Measurements from ENCODE around the gene SEMA6C.

DNA sequence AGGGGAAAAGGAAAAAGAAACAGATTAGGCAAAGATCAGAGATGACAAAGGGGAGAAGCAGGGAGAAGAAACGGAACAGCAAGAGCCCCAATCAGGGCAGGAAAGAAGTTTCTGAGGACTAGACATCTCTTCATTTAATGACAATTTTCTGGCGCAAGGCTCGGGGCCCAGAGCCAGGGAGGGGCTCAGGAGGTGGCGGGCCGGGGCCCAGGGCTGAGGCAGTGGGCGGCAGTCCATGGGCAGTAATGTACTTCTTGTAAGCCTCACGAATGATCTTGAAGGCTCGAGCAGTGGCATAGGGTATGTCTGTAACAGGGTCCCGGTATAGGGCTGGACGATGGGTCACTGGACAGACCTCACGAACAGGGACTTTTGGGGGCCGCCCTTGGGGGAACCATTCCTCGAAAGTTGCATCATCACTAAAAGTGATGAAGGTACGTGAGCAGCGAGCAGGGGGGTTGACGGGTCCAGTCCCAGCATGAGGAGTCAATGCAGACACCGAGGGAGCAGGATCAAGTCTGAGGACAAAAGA lies 30.1 kb upstream of the SEMA6C start:
- TF ChIP-seq CTCF (IDR thresholded peaks at IDR 0.05; ENCODE audit: low read depth, low read length): no peak
- no peak for TF ChIP-seq POLR2A (IDR thresholded peaks at IDR 0.05; ENCODE audit: extremely low read depth, insufficient read length)
- TF ChIP-seq, protein P1, sequence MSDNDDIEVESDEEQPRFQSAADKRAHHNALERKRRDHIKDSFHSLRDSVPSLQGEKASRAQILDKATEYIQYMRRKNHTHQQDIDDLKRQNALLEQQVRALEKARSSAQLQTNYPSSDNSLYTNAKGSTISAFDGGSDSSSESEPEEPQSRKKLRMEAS (IDR thresholded peaks at IDR 0.05; ENCODE audit: low read depth, low read length): no peak
